CD4-positive, alpha-beta T cell treated with Interleukin-10 for 1 hour (primary cell): ENCODE results near the gene PAWR.
"Not testable (repeated sequence)": the region's sequence is repeated elsewhere in the genome, so short reads cannot be mapped to it uniquely, and the experiment has no call there.

Experiments used
- DNase-seq: peaks from one replicate; pipeline ENCODE4 v3.0.0-alpha.2; 2020

Gene PAWR

GRCh38 chr12:79587368-79587767 lies 103.4 kb downstream of the PAWR start:
- no peak for DNase-seq

- no peak for DNase-seq
Observed at GRCh38 chr12:79585147-79585546, 105.6 kb downstream of the PAWR start.

DNA sequence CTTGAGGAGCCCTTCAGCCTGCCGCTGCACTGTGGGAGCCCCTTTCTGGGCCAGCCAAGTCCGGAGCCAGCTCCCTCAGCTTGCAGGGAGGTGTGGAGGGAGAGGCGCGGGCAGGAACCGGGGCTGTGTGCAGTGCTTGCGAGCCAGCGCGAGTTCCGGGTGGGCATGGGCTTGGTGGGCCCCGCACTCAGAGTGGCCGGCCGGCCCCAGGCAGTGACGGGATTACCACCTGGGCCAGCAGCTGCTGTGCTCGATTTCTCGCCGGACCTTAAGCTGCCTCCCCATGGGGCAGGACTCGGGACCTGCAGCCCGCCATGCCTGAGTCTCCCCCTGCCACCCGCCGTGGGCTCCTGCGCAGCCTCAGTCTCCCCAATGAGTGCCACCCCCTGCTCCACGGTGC lies 116.9 kb downstream of the PAWR start:
- DNase-seq = no peak

- no peak for DNase-seq
Observed at GRCh38 chr12:79569679-79570078, 121.1 kb downstream of the PAWR start.

- no peak for DNase-seq
Observed at GRCh38 chr12:79567175-79567563, 123.6 kb downstream of the PAWR start.

DNA sequence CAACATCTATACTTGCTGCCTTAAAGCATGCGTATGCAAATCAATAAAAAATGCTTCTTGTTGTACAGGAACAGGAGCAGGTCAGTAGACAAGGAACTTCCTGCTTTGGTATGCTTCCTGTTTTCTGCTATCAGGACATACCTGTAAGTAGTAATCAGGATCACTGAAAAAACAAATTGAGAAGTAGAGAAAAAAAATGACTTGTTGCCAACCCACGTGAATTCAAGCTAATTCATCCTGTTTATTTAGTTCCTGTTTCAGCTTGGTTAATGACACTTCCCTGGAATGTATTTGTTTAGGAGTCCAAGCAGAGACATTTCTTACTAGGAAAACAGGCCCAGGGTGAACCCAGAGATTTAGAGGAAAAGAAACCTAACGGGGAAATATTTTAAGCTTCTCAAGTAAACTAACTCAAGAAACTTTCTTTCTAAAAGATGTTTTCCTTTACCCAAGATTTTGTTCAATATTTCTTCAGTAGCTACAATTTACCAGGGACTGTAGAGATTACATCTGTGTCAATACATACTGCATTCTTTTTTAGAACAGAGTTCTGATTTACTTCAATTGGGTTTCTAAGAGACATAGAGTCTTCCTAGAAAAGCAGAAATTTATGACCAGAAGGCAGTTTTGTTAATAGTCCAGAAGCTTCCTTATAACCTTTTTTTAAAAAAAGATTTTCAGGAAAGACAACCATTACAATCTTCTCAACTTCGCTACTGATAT lies 124.2 kb downstream of the PAWR start:
- no peak for DNase-seq

DNA sequence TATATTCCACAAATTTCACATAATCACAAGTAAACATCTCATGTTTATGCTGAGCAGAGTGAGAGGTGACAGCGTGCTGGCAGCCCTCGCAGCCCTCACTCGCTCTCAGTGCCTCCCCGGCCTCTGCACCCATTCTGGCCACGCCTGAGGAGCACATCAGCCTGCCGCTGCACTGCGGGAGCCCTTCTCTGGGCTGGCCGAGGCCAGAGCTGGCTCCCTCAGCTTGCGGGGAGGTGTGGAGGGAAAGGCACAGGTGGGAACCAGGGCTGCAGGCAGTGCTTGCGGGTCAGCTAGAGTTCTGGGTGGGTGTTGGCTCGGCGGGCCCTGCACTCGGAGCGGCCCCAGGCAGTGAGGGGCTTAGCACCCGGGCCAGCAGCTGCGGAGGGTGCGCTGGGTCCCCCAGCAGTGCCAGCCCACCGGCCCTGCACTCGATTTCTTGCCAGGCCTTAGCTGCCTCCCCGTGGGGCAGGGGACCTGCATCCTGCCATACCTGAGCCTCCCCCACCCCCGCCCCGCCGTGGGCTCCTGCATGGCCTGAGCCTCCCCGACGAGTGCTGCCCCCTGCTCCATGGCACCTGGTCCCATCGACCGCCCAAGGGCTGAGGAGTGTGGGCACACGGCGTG lies 125.9 kb downstream of the PAWR start:
- not testable (repeated sequence) for DNase-seq

GRCh38 chr12:79563021-79563740 lies 127.6 kb downstream of the PAWR start:
- no peak for DNase-seq

DNA sequence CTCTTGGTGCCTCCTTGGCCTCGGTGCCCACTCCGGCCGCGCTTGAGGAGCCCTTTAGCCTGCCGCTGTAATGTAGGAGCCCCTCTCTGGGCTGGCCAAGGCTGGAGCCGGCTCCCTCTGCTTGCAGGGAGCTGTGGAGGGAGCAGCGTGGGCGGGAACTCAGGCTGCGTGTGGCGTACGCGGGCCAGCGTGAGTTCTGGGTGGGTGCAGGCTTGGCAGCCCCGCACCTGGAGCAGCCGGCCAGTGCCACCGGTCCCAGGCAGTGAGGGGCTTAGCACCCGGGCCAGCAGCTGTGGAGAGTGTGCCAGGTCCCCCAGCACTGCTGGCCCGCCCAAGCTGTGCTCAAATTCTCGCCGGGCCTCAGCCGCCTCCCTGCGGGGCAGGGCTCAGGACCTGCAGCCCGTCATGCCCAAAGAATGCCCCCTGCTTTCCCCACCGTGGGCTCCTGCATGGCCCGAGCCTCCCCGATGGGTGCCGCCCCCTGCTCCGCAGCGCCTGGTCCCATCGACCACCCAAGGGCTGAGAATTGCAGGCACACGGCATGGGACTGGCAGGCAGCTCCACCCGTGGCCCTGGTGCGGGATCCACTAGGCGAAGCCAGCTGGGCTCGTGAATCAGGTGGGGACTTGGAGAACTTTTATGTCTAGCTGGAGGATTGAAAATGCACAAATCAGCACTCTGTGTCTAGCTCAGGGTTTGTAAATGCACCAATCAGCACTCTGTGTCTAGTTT lies 129.2 kb downstream of the PAWR start:
- no peak for DNase-seq

GRCh38 chr12:79560225-79560889 lies 130.4 kb downstream of the PAWR start:
- DNase-seq = no peak

DNA sequence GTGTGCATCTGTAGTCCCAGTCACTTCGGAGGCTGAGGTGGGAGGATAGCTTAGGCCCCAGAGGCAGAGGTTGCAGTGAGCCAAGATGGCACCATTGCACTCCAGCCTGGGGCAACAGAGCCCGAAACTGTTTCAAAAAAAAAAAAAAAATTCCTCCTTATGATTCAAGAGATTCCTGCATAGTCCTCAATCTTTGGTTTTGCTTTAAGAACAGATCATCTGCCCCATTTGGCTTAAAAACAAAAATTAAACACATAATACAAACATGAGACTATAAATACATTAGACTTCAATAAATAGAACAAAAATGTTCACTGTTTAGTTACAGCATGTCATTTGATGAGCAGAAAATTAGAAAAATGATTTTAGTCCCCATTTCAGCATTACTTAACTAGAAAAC lies 131.2 kb downstream of the PAWR start:
- DNase-seq = no peak

DNA sequence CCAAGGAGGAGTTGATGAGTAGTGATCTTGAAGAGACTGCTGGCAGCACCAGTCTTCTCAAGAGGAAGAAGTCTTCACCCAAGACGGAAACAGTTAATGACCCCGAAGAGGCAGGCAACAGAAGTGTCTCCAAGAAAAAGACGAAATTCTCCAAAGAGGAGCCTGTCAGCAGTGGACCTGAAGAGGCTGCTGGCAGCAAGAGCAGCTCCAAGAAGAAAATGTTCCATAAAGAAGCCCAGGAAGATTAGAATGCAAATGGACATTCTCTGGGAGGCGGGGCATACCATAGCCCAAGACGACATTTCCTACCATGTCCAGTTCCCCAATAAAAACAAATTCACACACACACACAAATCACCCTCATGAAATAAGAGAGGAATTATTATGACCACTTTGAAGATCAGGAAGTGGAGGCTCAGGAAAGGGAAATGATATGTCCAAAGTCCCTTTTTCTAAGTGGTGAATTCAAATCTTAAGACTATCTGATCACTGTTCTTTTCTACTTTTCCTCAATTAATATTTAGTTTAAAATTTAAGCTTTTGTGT lies 131.8 kb downstream of the PAWR start:
- no peak for DNase-seq

DNA sequence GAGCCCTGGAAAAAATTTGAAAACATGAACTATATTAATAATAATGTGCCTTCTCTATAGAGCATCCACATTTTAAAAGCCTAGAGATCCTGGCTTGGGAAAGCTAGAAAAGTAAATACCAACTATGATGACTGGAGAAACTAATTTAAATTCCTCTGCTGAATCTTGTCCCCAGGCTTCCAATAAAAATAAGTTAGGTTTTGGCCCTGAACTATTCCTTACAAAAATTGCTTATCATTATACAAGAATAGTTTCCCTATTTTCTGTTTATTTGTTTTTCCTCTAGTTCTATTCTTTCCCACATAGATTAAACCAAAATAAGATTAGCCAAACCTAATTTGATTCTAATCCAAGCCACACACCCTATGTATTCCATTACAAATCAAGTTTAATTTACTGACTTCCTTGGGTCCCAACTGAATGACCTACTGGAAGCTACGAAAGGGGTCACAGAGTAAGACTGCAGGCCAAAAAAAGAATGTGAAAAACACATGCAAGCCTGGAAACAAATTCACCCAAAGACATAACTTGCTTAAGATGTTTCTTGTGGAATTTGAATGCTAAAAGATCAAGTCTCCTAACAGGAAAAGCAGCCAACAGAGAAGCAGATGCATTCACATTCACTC lies 133.0 kb downstream of the PAWR start:
- no peak for DNase-seq

GRCh38 chr12:79555028-79555925 lies 135.5 kb downstream of the PAWR start:
- no peak for DNase-seq

- DNase-seq = no peak
Observed at GRCh38 chr12:79553863-79554574, 136.7 kb downstream of the PAWR start.

DNA sequence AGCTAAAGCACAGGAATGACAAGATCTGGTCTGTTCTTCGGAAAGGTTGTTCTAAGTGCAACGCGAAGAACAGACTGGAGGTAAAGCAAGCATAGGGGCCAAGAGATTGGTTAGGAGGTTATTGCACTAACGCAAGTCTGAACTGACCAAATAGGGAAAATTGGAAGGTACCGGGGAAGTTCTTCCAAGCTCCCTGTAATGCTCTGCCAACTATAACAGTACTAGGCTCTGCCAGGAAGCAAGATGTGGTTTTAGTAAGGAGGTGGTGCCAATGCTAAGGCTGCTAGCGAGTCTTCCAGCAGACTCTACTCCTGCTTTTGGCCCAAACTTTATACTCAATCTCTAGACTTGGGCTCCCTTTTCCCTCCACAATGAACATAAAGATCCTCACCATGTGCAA lies 138.6 kb downstream of the PAWR start:
- no peak for DNase-seq

DNA sequence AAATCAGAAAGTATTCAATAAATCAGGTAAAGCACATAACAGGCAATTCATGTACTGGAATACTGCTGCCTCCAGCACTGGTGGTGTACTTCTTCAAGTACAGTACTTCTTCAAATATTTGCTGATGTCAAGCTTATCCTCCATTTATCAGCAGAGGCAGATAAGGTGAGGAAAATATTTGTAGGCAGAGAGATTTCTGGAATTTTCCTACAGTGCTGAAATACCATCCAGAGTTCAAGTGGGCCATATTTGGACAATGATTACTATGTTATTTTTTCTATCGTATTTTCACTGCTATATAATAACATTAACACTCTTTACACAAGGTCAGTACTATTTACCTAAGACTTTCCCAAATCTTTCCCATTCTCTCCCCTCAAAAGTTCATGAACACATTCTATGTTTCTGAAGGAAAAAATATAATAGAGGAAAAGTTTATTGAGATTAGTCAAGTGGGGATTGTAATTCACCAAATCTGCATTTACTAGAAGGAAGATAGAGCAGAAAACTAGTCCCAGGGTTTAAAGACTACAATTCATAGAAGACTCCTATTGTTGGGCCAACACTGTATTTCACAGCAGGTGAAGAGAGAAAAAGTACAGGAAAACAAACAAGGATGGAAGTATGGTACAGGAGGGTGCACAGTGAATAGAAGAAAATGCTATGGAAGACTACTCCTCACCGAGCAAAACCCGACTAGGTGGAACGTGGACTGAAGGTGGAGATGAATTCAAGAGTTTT lies 141.1 kb downstream of the PAWR start:
- DNase-seq = no peak

GRCh38 chr12:79548610-79548924 lies 142.2 kb downstream of the PAWR start:
- no peak for DNase-seq

GRCh38 chr12:79547735-79548609 lies 142.8 kb downstream of the PAWR start:
- DNase-seq = no peak
